HG03108 (cell line): ENCODE measurements around the gene SNCG.
"Not testable (repeated sequence)": the region's sequence is repeated elsewhere in the genome, so short reads cannot be mapped to it uniquely, and the experiment has no call there.

Experiments used
- ATAC-seq: cut with Tn5 transposase; IDR thresholded peaks from one replicate; pipeline ENCODE4 v1.9.1; 2021; ENCODE audit warnings: moderate library complexity; ENCODE audit not compliant: unreplicated experiment

SNCG gene

GRCh38 chr10:86944471-86944870, 13.9 kb upstream of the SNCG start:
- no peak for ATAC-seq

GRCh38 chr10:86944907-86945306, 13.5 kb upstream of the SNCG start:
- ATAC-seq: no peak

DNA sequence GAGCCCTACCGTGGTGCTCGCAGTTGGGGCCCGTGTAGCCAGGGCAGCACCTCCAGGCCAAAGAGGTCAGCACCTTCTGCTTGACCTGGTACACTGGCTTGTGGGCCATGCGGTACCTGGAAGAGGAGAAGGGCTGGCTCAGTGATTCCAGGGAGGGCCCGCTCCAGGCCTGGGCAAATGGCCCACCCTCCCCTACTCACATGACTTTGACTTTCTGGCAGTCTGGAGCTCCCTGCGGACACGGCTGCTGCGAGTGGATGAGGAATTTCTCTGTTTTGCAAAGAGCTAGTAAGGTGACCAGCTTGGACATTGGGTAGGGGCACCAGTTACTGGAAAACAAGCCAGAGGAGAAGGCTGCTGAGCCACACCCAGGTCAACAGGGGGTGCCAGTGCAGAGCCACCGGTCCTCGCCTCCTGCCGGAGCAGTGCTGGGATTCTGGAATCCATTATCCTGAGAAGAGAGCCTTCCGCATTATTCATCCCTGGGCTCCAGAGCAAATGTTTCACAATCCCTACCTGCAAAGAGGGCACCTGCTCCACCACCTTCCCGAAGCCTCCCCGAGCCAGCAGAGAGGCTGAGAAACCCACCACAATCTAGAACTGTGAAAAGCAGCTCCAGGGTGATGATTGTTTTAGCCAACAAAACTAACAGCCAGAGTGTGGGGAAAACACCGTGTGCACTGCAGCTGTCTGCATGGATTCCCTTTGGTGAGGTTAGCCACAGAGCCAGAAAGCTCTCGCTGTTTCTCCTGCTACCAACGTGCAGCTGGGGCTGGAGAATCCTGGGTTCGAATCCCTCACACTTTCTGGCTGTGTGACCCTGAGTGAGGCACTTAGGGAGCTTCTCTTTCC, 12.8 kb upstream of the SNCG start:
- ATAC-seq: no peak

- no peak for ATAC-seq
Measured at GRCh38 chr10:86946213-86947155, 11.9 kb upstream of the SNCG start.

DNA sequence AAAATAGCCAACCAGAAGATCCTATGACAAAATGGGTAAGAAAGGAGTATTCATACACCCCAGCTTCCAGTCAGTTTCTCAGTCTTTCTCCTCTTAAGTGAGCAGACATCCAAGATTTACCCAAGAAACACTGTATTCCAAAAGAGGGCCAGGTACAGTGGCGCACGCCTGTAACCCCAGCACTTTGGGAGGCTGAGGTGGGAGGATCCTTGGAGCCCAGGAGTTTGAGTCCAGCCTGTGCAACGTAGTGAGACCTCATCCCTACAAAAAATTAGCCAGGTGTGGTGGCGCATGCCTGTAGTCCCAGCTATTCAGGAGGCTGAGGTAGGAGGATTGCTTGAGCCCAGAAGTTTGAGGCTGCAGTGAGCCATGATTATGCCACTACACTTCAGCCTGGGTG, 10.6 kb upstream of the SNCG start:
- ATAC-seq: not testable (repeated sequence)

- ATAC-seq: no peak
Measured at GRCh38 chr10:86950349-86950748, 8.1 kb upstream of the SNCG start.

GRCh38 chr10:86951184-86951761, 7.1 kb upstream of the SNCG start:
- ATAC-seq: no peak

- no peak for ATAC-seq
Measured at GRCh38 chr10:86952106-86952505, 6.3 kb upstream of the SNCG start.

DNA sequence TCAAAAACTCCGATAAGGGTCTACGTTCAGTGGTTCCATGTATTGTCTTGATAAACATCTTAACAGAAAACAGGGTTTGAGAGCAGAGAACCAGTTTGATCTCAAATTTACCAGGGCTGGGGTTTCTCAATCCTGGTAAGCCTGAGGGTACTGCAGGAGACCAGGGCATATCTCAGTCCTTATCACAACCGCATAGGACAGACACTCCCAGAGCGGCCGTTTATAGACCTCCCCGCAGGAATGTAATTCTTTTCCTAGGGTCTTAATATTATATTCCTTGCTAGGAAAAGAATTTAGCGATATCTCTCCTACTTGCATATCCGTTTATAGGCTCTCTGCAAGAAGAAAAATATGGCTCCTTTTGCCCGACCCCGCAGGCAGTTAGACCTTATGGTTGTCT, 5.7 kb upstream of the SNCG start:
- ATAC-seq: not testable (repeated sequence)

GRCh38 chr10:86953747-86954680, 4.4 kb upstream of the SNCG start:
- no peak for ATAC-seq

- no peak for ATAC-seq
Measured at GRCh38 chr10:86954681-86955500, 3.5 kb upstream of the SNCG start.

DNA sequence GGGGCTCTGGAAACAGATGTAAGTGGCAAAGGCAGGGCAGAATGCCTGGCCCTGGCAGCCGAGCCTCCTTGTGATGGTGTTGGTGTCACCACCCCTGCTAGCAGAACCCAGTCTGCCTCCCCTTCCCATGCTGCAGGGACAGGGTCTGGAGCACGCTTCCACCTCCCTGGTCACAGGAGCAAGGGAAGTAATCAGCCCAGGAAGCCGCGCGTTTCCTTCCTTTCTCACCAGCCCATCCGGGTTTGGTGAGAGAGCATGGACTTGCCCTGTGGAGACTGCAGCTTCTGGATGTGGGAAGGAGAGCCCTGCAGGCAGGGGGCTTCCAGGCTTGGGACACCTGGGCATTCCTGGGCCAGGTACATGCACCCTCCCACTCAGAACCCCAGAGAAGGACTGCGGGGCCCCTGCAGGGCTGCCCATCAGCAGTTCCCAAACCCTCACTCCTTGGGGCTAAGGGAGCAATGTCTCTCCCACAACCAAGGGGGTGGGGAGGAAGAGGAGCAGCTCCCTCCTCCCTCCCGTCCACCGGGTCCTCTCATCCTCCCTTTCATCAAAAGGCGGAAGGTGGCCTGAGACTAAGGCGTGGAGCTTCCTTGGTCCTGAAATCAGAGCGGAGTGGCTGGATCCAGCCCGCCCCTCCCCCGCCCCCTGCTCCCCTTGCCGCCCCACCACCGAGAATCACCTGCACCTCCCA, 2.8 kb upstream of the SNCG start:
- ATAC-seq: no peak

DNA sequence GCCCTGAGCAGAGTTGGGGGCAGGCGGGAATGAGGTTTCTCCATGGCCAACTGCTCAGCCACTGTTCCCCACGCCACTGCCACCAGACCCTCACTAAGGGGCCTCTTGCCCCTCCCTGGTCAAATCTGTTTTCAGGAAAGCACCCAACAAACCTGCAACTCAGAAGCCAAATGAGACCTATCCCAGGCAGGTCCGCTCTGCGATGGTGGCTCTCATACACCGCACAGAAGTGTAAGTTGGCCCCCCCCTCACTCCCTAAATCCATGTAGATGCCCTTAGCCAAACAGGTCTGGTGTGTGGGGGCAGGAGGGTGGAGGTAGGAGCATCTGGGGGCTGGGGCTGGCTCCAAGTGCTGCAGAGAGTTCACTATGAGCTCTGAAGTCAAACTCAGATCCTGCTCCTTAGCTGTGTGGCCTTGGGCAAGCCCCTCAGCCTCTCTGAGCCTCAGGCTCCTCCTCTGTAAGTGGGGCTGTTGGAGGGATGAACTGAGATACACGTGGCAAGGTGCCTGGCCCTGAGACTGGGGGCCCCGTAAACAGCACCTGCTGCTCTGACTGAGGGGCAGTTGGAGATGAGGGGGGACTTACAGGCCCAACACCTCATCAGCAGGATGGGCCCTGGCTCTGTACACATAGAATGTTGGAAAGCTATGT, 2.1 kb upstream of the SNCG start:
- ATAC-seq: no peak

GRCh38 chr10:86956848-86957448, 1.5 kb upstream of the SNCG start:
- ATAC-seq: no peak

DNA sequence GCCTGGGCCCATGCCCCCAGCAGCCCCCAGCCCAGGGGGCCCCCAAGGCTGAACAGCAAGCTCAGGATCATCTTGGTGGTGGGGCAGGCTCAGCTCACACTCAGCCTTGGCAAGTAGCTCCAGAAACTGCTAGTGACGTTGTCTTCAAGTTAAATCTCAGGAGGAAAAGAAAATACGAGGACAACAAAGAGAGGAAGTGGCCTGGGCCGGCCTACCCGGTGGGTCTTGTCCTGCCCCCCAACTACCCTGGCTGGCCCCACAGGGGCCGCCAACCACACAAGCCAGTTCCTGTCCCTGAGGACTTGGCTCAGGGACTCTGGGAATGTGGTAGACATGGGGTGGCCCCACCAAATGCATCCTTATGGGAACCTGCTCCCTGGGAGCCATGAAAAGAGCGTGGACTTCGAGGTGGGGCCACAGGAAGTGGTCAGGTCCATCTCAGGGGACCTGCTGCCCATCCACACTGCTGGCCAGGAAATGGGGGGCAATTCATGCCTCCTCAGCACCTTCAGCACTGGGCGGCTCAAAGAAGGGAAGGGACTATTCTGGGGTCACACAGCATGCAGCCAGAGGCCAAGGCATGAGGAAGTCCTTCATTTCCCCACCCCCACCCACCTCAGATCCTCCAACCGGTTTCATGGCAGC, 806 bp upstream of the SNCG start, which contains the start of gene MMRN2:
Gene MMRN2 (minus strand): TSS at position 145 of the 645 bp plus-strand sequence. CDS start 74 bp downstream, at position 71.
- no peak for ATAC-seq

- no peak for ATAC-seq
Measured at GRCh38 chr10:86958901-86959736, 720 bp downstream of the SNCG start.

- ATAC-seq: no peak
Measured at GRCh38 chr10:86959737-86960002, 1.3 kb downstream of the SNCG start.
